RKO (cell line): ENCODE results near the gene CD226.
"Not testable (repeated sequence)": the region's sequence is repeated elsewhere in the genome, so short reads cannot be mapped to it uniquely, and the experiment has no call there.

Experiments
- DNase-seq: peaks from one replicate; pipeline ENCODE4 v3.0.0-alpha.2; 2016; ENCODE audit warnings: low spot score

Gene CD226

GRCh38 chr18:69908838-69909237 lies 38.8 kb downstream of the CD226 start:
- DNase-seq = no peak

- no peak for DNase-seq
These were observed 40.9 kb downstream of the CD226 start for GRCh38 chr18:69906765-69907164.

- no peak for DNase-seq
These were observed 46.7 kb downstream of the CD226 start for GRCh38 chr18:69900941-69901340.

GRCh38 chr18:69899154-69899923 lies 48.3 kb downstream of the CD226 start:
- DNase-seq = not testable (repeated sequence)

- no peak for DNase-seq
These were observed 49.3 kb downstream of the CD226 start for GRCh38 chr18:69898241-69898861.

- DNase-seq = no peak
These were observed 50.1 kb downstream of the CD226 start for GRCh38 chr18:69897397-69898108.

- DNase-seq = no peak
These were observed 52.3 kb downstream of the CD226 start for GRCh38 chr18:69895066-69896047.

GRCh38 chr18:69894467-69894866 lies 53.2 kb downstream of the CD226 start:
- no peak for DNase-seq

GRCh38 chr18:69890558-69890957 lies 57.1 kb downstream of the CD226 start:
- DNase-seq = no peak

GRCh38 chr18:69889009-69889408 lies 58.7 kb downstream of the CD226 start:
- no peak for DNase-seq

- DNase-seq = no peak
These were observed 60.4 kb downstream of the CD226 start for GRCh38 chr18:69887256-69887655.

GRCh38 chr18:69885841-69886531 lies 61.7 kb downstream of the CD226 start:
- DNase-seq = no peak

- DNase-seq = no peak
These were observed 62.3 kb downstream of the CD226 start for GRCh38 chr18:69885355-69885754.

GRCh38 chr18:69883781-69884180 lies 63.9 kb downstream of the CD226 start:
- DNase-seq = no peak

- no peak for DNase-seq
These were observed 64.6 kb downstream of the CD226 start for GRCh38 chr18:69882965-69883668.

- DNase-seq = no peak
These were observed 67.6 kb downstream of the CD226 start for GRCh38 chr18:69880083-69880482.

GRCh38 chr18:69879051-69879450 lies 68.6 kb downstream of the CD226 start:
- not testable (repeated sequence) for DNase-seq

GRCh38 chr18:69878213-69878933 lies 69.3 kb downstream of the CD226 start:
- no peak for DNase-seq

GRCh38 chr18:69876490-69876889 lies 71.2 kb downstream of the CD226 start:
- no peak for DNase-seq

- DNase-seq = peak; percentile 41
These were observed 73.6 kb downstream of the CD226 start for GRCh38 chr18:69874058-69874457.
